ENCODE results near the gene ANKRD16.

Gene ANKRD16

DNA sequence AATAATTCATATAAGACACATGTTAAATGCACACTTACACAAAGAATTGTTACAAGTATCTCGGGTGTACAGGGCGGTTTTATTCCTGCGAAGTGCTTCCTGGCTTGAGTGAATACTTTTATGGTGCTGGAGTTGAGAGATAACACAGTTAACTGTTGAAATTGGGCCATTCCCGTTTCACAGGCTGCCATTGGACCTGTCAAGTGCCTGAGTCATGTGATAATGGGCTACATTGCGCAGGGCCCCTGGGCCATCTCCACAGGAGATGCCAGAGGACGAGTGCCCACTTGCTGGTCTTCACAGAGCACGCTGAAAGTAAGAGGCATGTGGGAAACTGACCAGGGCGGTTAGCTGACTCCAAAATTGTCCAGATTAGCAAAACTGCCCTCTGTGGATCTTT is 5.2 kb upstream of the ANKRD16 start:
- DNase-seq (ENCODE audit: low read depth in 1 of 2, low spot score in 1 of 2) = no peak
- H3K27me3 ChIP-seq (ENCODE audit: insufficient read depth, poor library complexity, severe bottlenecking) = no peaks in the 10 kb centered on the region
- TF ChIP-seq, protein P1, sequence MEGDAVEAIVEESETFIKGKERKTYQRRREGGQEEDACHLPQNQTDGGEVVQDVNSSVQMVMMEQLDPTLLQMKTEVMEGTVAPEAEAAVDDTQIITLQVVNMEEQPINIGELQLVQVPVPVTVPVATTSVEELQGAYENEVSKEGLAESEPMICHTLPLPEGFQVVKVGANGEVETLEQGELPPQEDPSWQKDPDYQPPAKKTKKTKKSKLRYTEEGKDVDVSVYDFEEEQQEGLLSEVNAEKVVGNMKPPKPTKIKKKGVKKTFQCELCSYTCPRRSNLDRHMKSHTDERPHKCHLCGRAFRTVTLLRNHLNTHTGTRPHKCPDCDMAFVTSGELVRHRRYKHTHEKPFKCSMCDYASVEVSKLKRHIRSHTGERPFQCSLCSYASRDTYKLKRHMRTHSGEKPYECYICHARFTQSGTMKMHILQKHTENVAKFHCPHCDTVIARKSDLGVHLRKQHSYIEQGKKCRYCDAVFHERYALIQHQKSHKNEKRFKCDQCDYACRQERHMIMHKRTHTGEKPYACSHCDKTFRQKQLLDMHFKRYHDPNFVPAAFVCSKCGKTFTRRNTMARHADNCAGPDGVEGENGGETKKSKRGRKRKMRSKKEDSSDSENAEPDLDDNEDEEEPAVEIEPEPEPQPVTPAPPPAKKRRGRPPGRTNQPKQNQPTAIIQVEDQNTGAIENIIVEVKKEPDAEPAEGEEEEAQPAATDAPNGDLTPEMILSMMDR (IDR thresholded peaks at IDR 0.05; ENCODE audit: insufficient read depth, low read length) = no peak
- TF ChIP-seq SPI1 (IDR thresholded peaks at IDR 0.05; ENCODE audit: borderline replicate concordance, low read depth) (no peak), POLR2AphosphoS5 (IDR thresholded peaks at IDR 0.05; ENCODE audit: low read depth) (no peak), GABPA (IDR thresholded peaks at IDR 0.05; ENCODE audit: low read depth) (no peak)
- TF ChIP-seq, protein P2, sequence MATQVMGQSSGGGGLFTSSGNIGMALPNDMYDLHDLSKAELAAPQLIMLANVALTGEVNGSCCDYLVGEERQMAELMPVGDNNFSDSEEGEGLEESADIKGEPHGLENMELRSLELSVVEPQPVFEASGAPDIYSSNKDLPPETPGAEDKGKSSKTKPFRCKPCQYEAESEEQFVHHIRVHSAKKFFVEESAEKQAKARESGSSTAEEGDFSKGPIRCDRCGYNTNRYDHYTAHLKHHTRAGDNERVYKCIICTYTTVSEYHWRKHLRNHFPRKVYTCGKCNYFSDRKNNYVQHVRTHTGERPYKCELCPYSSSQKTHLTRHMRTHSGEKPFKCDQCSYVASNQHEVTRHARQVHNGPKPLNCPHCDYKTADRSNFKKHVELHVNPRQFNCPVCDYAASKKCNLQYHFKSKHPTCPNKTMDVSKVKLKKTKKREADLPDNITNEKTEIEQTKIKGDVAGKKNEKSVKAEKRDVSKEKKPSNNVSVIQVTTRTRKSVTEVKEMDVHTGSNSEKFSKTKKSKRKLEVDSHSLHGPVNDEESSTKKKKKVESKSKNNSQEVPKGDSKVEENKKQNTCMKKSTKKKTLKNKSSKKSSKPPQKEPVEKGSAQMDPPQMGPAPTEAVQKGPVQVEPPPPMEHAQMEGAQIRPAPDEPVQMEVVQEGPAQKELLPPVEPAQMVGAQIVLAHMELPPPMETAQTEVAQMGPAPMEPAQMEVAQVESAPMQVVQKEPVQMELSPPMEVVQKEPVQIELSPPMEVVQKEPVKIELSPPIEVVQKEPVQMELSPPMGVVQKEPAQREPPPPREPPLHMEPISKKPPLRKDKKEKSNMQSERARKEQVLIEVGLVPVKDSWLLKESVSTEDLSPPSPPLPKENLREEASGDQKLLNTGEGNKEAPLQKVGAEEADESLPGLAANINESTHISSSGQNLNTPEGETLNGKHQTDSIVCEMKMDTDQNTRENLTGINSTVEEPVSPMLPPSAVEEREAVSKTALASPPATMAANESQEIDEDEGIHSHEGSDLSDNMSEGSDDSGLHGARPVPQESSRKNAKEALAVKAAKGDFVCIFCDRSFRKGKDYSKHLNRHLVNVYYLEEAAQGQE (IDR thresholded peaks at IDR 0.05; ENCODE audit: insufficient replicate concordance, low read depth) = no peak
- H3K4me3 ChIP-seq (replicated peaks; ENCODE audit: insufficient read depth, low read length) = no peak overlapping the region
- H3K27ac ChIP-seq (replicated peaks) = no peak overlapping the region

DNA sequence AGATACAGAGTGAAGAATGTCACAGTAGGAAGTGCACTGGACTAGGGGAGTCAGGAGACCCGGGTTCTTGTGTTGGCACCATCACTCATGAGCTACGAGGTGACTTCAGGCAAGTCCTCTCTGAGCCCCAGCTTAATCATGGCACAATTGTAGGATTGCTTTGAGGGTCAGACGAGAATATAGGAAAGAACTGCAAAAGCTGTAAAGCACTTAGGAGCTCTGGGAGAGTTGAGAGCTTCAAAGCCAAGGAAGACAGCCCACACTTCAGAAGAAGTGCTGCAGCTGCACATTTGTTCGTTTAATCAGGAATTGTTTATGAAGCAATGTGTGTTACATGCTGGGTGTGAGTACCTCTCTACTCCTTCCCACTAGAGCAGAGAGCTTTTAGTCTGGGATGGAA is 4.7 kb upstream of the ANKRD16 start:
- TF ChIP-seq GABPA (IDR thresholded peaks at IDR 0.05; ENCODE audit: low read depth) (no peak), SPI1 (IDR thresholded peaks at IDR 0.05; ENCODE audit: borderline replicate concordance, low read depth) (no peak), POLR2AphosphoS5 (IDR thresholded peaks at IDR 0.05; ENCODE audit: low read depth) (no peak)
- TF ChIP-seq, protein P1 (IDR thresholded peaks at IDR 0.05; ENCODE audit: insufficient read depth, low read length) = no peak
- TF ChIP-seq, protein P2 (IDR thresholded peaks at IDR 0.05; ENCODE audit: insufficient replicate concordance, low read depth) = no peak
- no peak for DNase-seq (ENCODE audit: low read depth in 1 of 2, low spot score in 1 of 2)
- no peaks in the 10 kb centered on the region for H3K27me3 ChIP-seq (ENCODE audit: insufficient read depth, poor library complexity, severe bottlenecking)
- H3K4me3 ChIP-seq (replicated peaks; ENCODE audit: insufficient read depth, low read length) = no peak overlapping the region
- no peak overlapping the region for H3K27ac ChIP-seq (replicated peaks)

GRCh38 chr10:5893321-5893720 is 3.6 kb upstream of the ANKRD16 start:
- Histone ChIP-seq H3K4me3 (replicated peaks; ENCODE audit: insufficient read depth, low read length) (no peak overlapping the region), H3K27ac (replicated peaks) (no peak overlapping the region), H3K27me3 (ENCODE audit: insufficient read depth, poor library complexity, severe bottlenecking) (no peaks in the 10 kb centered on the region)
- no peak for DNase-seq (ENCODE audit: low read depth in 1 of 2, low spot score in 1 of 2)
- no peak for TF ChIP-seq SPI1 (IDR thresholded peaks at IDR 0.05; ENCODE audit: borderline replicate concordance, low read depth)
- TF ChIP-seq, protein P2 (IDR thresholded peaks at IDR 0.05; ENCODE audit: insufficient replicate concordance, low read depth) = no peak
- TF ChIP-seq, protein P1 (IDR thresholded peaks at IDR 0.05; ENCODE audit: insufficient read depth, low read length) = no peak
- no peak for TF ChIP-seq POLR2AphosphoS5 (IDR thresholded peaks at IDR 0.05; ENCODE audit: low read depth)
- TF ChIP-seq GABPA (IDR thresholded peaks at IDR 0.05; ENCODE audit: low read depth) = no peak

Data from HL-60 (cell line).